HepG2 (cell line): ENCODE measurements around the gene GNAS. TPM values are rescaled to one million over a fixed set of nuclear protein-coding genes. Genes with fewer than 3 reads are reported as not detected.

Source experiments
- ATAC-seq: fragments of 200-7000 bp; cut with Tn5 transposase; 3 replicates; pipeline ENCODE4 v1.9.1; 2020; ENCODE audit warnings: mild to moderate bottlenecking, moderate library complexity
- BruUV-seq: library from RNA; stranded (reverse); fragments of 400-500 nt; replicated peaks from 2 replicates; lab custom pipeline; 2021; lab: Mats Ljungman, UMichigan
- CTCF ChIA-PET: fragments of 300-600 bp; formaldehyde crosslinking; extraction: SDS; loops from one replicate; lab custom pipeline; 2021; ENCODE audit warnings: low total read pairs, inconsistent platforms, low intra/inter-chr PET ratio; lab: Yijun Ruan, JAX
- POLR2A ChIA-PET: fragments of 350-600 bp; sonication (Branson Sonifier 250); formaldehyde crosslinking; loops from one replicate; lab custom pipeline; 2020; ENCODE audit warnings: antibody characterized with exemption, inconsistent platforms; lab: Yijun Ruan, JAX
- DNase-seq: peaks from one replicate; pipeline ENCODE4 v3.0.0-alpha.2; 2015; ENCODE audit warnings: low spot score
- FAIRE-seq: peaks from 3 replicates; lab custom pipeline; 2011; peaks lifted over from hg19 to GRCh38; lab: Jason Lieb, UNC
- H2AFZ ChIP-seq: one replicate; pipeline ENCODE4 v1.6.1; 2011; ENCODE audit warnings: low read length, inconsistent platforms
- H3K27ac ChIP-seq: fragments of 300-600 bp; 3 replicates; pipeline ENCODE4 v1.8.0; 2011; ENCODE audit warnings: mixed run types, mild to moderate bottlenecking, mixed read lengths, low read length, inconsistent platforms; ENCODE audit not compliant: insufficient read depth; ENCODE audit errors: extremely low read length
- H3K27me3 ChIP-seq, 2 experiments: fragments of 200-600 bp in 1 of 2; 2 replicates in 1 of 2; 3 replicates in 1 of 2; pipeline versions ENCODE4 v1.6.0 to v1.8.0; 2011; ENCODE audit warnings: low read length in 2 of 2, mild to moderate bottlenecking in 2 of 2, moderate library complexity in 2 of 2, inconsistent platforms in 1 of 2; ENCODE audit not compliant: insufficient read depth in 2 of 2, control insufficient read depth in 1 of 2
- H3K36me3 ChIP-seq, 2 experiments: fragments of 200-600 bp in 1 of 2; replicated peaks in 1 of 2; 2 replicates in 1 of 2; 3 replicates in 1 of 2; pipeline versions ENCODE4 v1.5.1 to v1.8.0; 2011; ENCODE audit warnings: low read length in 2 of 2, inconsistent platforms in 1 of 2; ENCODE audit not compliant: insufficient read depth in 2 of 2, control insufficient read depth in 1 of 2
- H3K4me1 ChIP-seq: 2 replicates; pipeline ENCODE4 v1.5.1; 2012; ENCODE audit warnings: low read length, inconsistent platforms; ENCODE audit not compliant: insufficient read depth
- H3K4me2 ChIP-seq: 2 replicates; pipeline ENCODE4 v1.6.0; 2011; ENCODE audit warnings: low read depth, low read length, inconsistent platforms
- H3K4me3 ChIP-seq, 3 experiments: fragments of 200-600 bp in 1 of 3; sonication (generic), shearing (Covaris generic) in 1 of 3; replicated peaks in 1 of 3; 2 replicates each; pipeline ENCODE4 v1.5.1; 2011 to 2016; ENCODE audit warnings: low read length in 3 of 3, inconsistent platforms in 2 of 3, low read depth in 2 of 3, mild to moderate bottlenecking in 2 of 3, control low read depth in 1 of 3, mixed read lengths in 1 of 3; ENCODE audit not compliant: insufficient read depth in 1 of 3
- H3K79me2 ChIP-seq: one replicate; pipeline ENCODE4 v1.6.1; 2011; ENCODE audit warnings: low read length, inconsistent platforms; ENCODE audit not compliant: insufficient read depth
- H3K9ac ChIP-seq: 2 replicates; pipeline ENCODE4 v1.6.0; 2011; ENCODE audit warnings: mild to moderate bottlenecking, low read depth, low read length, inconsistent platforms; ENCODE audit not compliant: insufficient read depth
- H3K9me3 ChIP-seq: 2 replicates; pipeline ENCODE4 v1.5.1; 2012; ENCODE audit warnings: mild to moderate bottlenecking, low read length
- H4K20me1 ChIP-seq: 2 replicates; pipeline ENCODE4 v1.6.0; 2011; ENCODE audit warnings: inconsistent platforms, mild to moderate bottlenecking, low read length, moderate library complexity; ENCODE audit not compliant: insufficient read depth
- ATF7-NPFF ChIP-seq: sonication (generic); formaldehyde crosslinking; IDR thresholded peaks from 2 replicates; pipeline ENCODE4 v1.8.1; 2023; ENCODE audit warnings: mild to moderate bottlenecking, low read depth, missing genetic modification reagents, moderate library complexity
- ATM ChIP-seq: fragments of 450-650 bp; IDR thresholded peaks from 2 replicates; pipeline ENCODE4 v1.7.1; 2017; ENCODE audit warnings: mild to moderate bottlenecking, borderline replicate concordance
- KDM2A ChIP-seq: sonication (generic); formaldehyde crosslinking; IDR thresholded peaks from 2 replicates; pipeline ENCODE4 v1.4.0; 2020; ENCODE audit warnings: low read depth, missing genetic modification reagents, borderline replicate concordance
- MED8 ChIP-seq: sonication (generic); formaldehyde crosslinking; IDR thresholded peaks from 2 replicates; pipeline ENCODE4 v1.8.1; 2023; ENCODE audit warnings: mild to moderate bottlenecking, missing genetic modification reagents; ENCODE audit not compliant: insufficient replicate concordance
- NR1H2 ChIP-seq: sonication (generic); formaldehyde crosslinking; IDR thresholded peaks from 2 replicates; pipeline ENCODE4 v1.8.1; 2022; ENCODE audit warnings: low read depth, missing genetic modification reagents, borderline replicate concordance
- POLR2G ChIP-seq: fragments of 200-400 bp; formaldehyde crosslinking; IDR thresholded peaks from 2 replicates; pipeline ENCODE4 v1.6.1; 2018; ENCODE audit warnings: mild to moderate bottlenecking, low read depth, low read length, moderate library complexity
- RBM22 ChIP-seq: fragments of 200-400 bp; formaldehyde crosslinking; optimal IDR thresholded peaks from 2 replicates; pipeline ENCODE3; 2017; ENCODE audit warnings: mild to moderate bottlenecking, low read length, moderate library complexity
- SIN3A ChIP-seq: IDR thresholded peaks from 2 replicates; pipeline ENCODE4 v1.6.1; 2011; ENCODE audit warnings: low read depth, mild to moderate bottlenecking, control low read depth, low read length, borderline replicate concordance
- SMAD9 ChIP-seq: sonication (generic); formaldehyde crosslinking; IDR thresholded peaks from 2 replicates; pipeline ENCODE4 v1.5.1; 2020; ENCODE audit warnings: mild to moderate bottlenecking, missing genetic modification reagents
- WIZ ChIP-seq: sonication (generic); formaldehyde crosslinking; IDR thresholded peaks from 2 replicates; pipeline ENCODE4 v1.5.1; 2020; ENCODE audit warnings: mild to moderate bottlenecking, missing genetic modification reagents
- ZNF234 ChIP-seq: sonication (generic); formaldehyde crosslinking; conservative IDR thresholded peaks from 2 replicates; pipeline ENCODE4 v1.5.1; 2020; ENCODE audit warnings: mild to moderate bottlenecking, missing genetic modification reagents
- ZNF264 ChIP-seq: sonication (generic); formaldehyde crosslinking; IDR thresholded peaks from 2 replicates; pipeline ENCODE4 v1.4.0; 2020; ENCODE audit warnings: missing genetic modification reagents
- ZNF577 ChIP-seq: sonication (generic); formaldehyde crosslinking; IDR thresholded peaks from 2 replicates; pipeline ENCODE4 v1.4.0; 2020; ENCODE audit warnings: mild to moderate bottlenecking, low read depth, missing genetic modification reagents, borderline replicate concordance
- ZNF609 ChIP-seq: sonication (generic); formaldehyde crosslinking; IDR thresholded peaks from 2 replicates; pipeline ENCODE4 v1.4.0; 2020; ENCODE audit warnings: mild to moderate bottlenecking, missing genetic modification reagents, borderline replicate concordance
- ZNF737 ChIP-seq: sonication (generic); formaldehyde crosslinking; IDR thresholded peaks from 2 replicates; pipeline ENCODE4 v1.5.0; 2020; ENCODE audit warnings: missing genetic modification reagents, mild to moderate bottlenecking, borderline replicate concordance
- WGBS: methylation state at CpG from one replicate; pipeline ENCODE4 v1.1.6; 2017; ENCODE audit warnings: low lambda C conversion rate; 5-methylcytosine and 5-hydroxymethylcytosine counted together
- in situ Hi-C: cut with HindIII; loops from 2 replicates; pipeline ENCODE4 v1.10.0; 2017; ENCODE audit warnings: low pct_unique_long_range_greater_than_20kb; ENCODE audit not compliant: extremely low pct_ligation_motif_present
- intact Hi-C: fragments of 100-400 bp; cut with micrococcal nuclease; formaldehyde crosslinking; loops from one replicate; pipeline ENCODE4 v1.10.0; 2022; ENCODE audit not compliant: unreplicated experiment
- polyA plus RNA-seq, 8 experiments: library from polyadenylated mRNA; depleted of rRNA in 3 of 8; stranded (reverse) in 7 of 8; unstranded in 1 of 8; fragments of >200 nt; fragmentation: Illumina TruSeq in 4 of 8; extraction: Trizol in 4 of 8; gene quantifications; 2 replicates each; pipeline versions ENCODE4 v1.2.1 to v1.2.3, GENCODE V29; 2011 to 2016; ENCODE audit warnings: low read depth in 4 of 8, missing spikeins in 1 of 8, mixed read lengths in 1 of 8; ENCODE audit not compliant: insufficient read depth in 1 of 8
- total RNA-seq, 5 experiments: library from RNA; depleted of rRNA; stranded (reverse); fragments of >200 nt; fragmentation: Illumina TruSeq; extraction: Trizol; gene quantifications; 2 replicates each; pipeline ENCODE4 v1.2.3, GENCODE V29; 2016; ENCODE audit warnings: low read depth in 1 of 5

The GNAS gene
- total and polyA plus RNA-seq, 2 of the 13 experiments (the other 11 are each of a cell fraction or from before 2014, with no cell fraction given), result 407 to 1,008 TPM

DNA sequence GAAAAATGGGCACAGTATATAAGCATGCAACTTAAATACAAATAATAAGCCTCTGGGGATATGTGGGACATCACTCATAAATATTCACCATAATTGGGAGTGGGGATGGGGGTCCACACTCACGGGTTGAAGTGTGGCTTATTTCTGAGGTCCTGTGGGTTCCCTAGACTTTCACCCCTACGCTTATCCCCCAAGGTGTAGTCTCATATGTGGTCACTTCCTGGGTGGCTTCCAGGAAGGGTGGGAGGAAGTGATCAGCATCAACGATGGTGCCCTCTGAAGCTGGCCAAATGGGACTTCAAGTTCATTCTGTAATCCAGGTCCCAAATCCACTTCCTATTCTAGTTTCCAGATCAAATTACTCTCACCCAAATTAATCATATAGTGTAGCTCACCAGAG lies 59.5 kb downstream of the GNAS start:
- ChIA-PET CTCF (no interaction called here), POLR2A (no interaction called here)
- BruUV-seq, result no TSS peak
- H3K27ac ChIP-seq, result no peak overlapping the region
- no peaks in the 10 kb centered on the region for H3K79me2 ChIP-seq
- no peak overlapping the region for H2AFZ ChIP-seq
- H3K9ac ChIP-seq, result no peak overlapping the region
- no peaks in the 10 kb centered on the region for H3K9me3 ChIP-seq
- FAIRE-seq (no peak), ATAC-seq (peak; percentile 30), DNase-seq (no peak)
- H3K36me3 ChIP-seq, result peaks cover 32 to 44% of the 10 kb centered on the region in 2 experiments
- WGBS, result 82% methylated on average over 3 of the region's 3 CpGs
- in situ Hi-C loops, result no loop called here
- no peaks in the 10 kb centered on the region for H3K4me1 ChIP-seq
- H3K27me3 ChIP-seq, result no peaks in the 10 kb centered on the region
- H3K4me3 ChIP-seq, result no peak overlapping the region
- H3K4me2 ChIP-seq, result no peak overlapping the region
- intact Hi-C loops, result no loop called here
- H4K20me1 ChIP-seq, result peaks cover 13% of the 10 kb centered on the region; the same call in 1 of the 2 replicates
- TF ChIP-seq RBM22 (peak; percentile 63), KDM2A (CRISPR knock-in tag) (peak; percentile 39; the same call in 1 of the 2 replicates), NR1H2 (CRISPR knock-in tag) (no peak), POLR2G (peak; percentile 65), MED8 (CRISPR knock-in tag) (peak; percentile 36), SIN3A (0 out of 2 replicates have a peak, but pooled peaks have one; percentile 37)

GRCh38 chr20:58913079-58913478 lies 60.6 kb downstream of the GNAS start:
- no peak overlapping the region for H3K4me2 ChIP-seq
- intact Hi-C loops (no loop called here), in situ Hi-C loops (no loop called here)
- H3K9ac ChIP-seq, result no peak overlapping the region
- H3K36me3 ChIP-seq, result peaks cover 24 to 33% of the 10 kb centered on the region in 2 experiments
- H3K9me3 ChIP-seq, result no peaks in the 10 kb centered on the region
- POLR2A ChIA-PET, result interaction anchor here (1.0 kb wide), 1 partner anchor 119 kb away, joined by 3 read pairs; the partner anchor contains the start of gene ATP5F1E
- H3K4me3 ChIP-seq, result no peak overlapping the region
- no peaks in the 10 kb centered on the region for H3K79me2 ChIP-seq
- ATAC-seq, result peak; percentile 54
- H4K20me1 ChIP-seq, result peaks cover 9% of the 10 kb centered on the region; the same call in 1 of the 2 replicates
- no peaks in the 10 kb centered on the region for H3K27me3 ChIP-seq
- BruUV-seq, result no TSS peak
- H3K27ac ChIP-seq, result no peak overlapping the region
- CTCF ChIA-PET, result no interaction called here
- FAIRE-seq, result no peak
- 48% methylated on average over 4 of the region's 4 CpGs for WGBS
- H2AFZ ChIP-seq, result no peak overlapping the region
- H3K4me1 ChIP-seq, result no peaks in the 10 kb centered on the region
- no peak for DNase-seq
- TF ChIP-seq ATF7-NPFF (CRISPR knock-in tag) (no peak), WIZ (CRISPR knock-in tag) (no peak), ZNF264 (CRISPR knock-in tag) (no peak), ZNF609 (no peak), ZNF737 (CRISPR knock-in tag) (no peak), ATM (no peak), SMAD9 (no peak), ZNF577 (CRISPR knock-in tag) (no peak), ZNF234 (no peak)
